Fibroblast of gingiva (primary cell): ENCODE data around the gene BBIP1.
"Not testable (repeated sequence)": the region's sequence is repeated elsewhere in the genome, so short reads cannot be mapped to it uniquely, and the experiment has no call there.

ENCODE experiments used
- DNase-seq: peaks from one replicate; pipeline ENCODE4 v3.0.0-alpha.2; 2011; ENCODE audit warnings: low read depth

The BBIP1 gene

GRCh38 chr10:110923856-110924493 is 5.0 kb upstream of the BBIP1 start:
- no peak for DNase-seq

- peak; percentile 73 for DNase-seq
Measured at GRCh38 chr10:110919971-110920881, 1.2 kb upstream of the BBIP1 start.

- no peak for DNase-seq
Measured at GRCh38 chr10:110919349-110919931, 460 bp upstream of the BBIP1 start, which contains the start of gene SHOC2. TSS of gene SHOC2 (plus strand) at chr10:110919604. CDS start at chr10:110964359, 44,755 bp downstream.

- DNase-seq = peak; percentile 97
Measured at GRCh38 chr10:110918269-110918642, 724 bp downstream of the BBIP1 start.

- DNase-seq = peak; percentile 84
Measured at GRCh38 chr10:110916554-110917346, 2.2 kb downstream of the BBIP1 start.

- not testable (repeated sequence) for DNase-seq
Measured at GRCh38 chr10:110915600-110915999, 3.4 kb downstream of the BBIP1 start.

GRCh38 chr10:110915035-110915434 is 3.9 kb downstream of the BBIP1 start:
- no peak for DNase-seq

GRCh38 chr10:110914431-110914830 is 4.5 kb downstream of the BBIP1 start:
- peak; percentile 46 for DNase-seq

GRCh38 chr10:110912374-110912773 is 6.6 kb downstream of the BBIP1 start:
- DNase-seq = peak; percentile 46

GRCh38 chr10:110910138-110910537 is 8.8 kb downstream of the BBIP1 start:
- no peak for DNase-seq

GRCh38 chr10:110903280-110904278 is 15.4 kb downstream of the BBIP1 start:
- DNase-seq = no peak

- peak; percentile 54 for DNase-seq
Measured at GRCh38 chr10:110901954-110902819, 16.8 kb downstream of the BBIP1 start.

GRCh38 chr10:110900983-110901382 is 18.0 kb downstream of the BBIP1 start:
- no peak for DNase-seq

- no peak for DNase-seq
Measured at GRCh38 chr10:110898391-110898790, 20.6 kb downstream of the BBIP1 start.

GRCh38 chr10:110897184-110897583 is 21.8 kb downstream of the BBIP1 start:
- no peak for DNase-seq

GRCh38 chr10:110893559-110894179 is 25.3 kb downstream of the BBIP1 start:
- DNase-seq = peak; percentile 52

- DNase-seq = no peak
Measured at GRCh38 chr10:110892602-110893288, 26.2 kb downstream of the BBIP1 start.

GRCh38 chr10:110887560-110887959 is 31.4 kb downstream of the BBIP1 start:
- no peak for DNase-seq
